Measurements from ENCODE around the gene GLE1. TPM values are rescaled to one million over a fixed set of nuclear protein-coding genes. Genes with fewer than 3 reads are reported as not detected.

The GLE1 gene
- total RNA-seq, 2 experiments from 2014 or later: 8.0 to 8.4 TPM

DNA sequence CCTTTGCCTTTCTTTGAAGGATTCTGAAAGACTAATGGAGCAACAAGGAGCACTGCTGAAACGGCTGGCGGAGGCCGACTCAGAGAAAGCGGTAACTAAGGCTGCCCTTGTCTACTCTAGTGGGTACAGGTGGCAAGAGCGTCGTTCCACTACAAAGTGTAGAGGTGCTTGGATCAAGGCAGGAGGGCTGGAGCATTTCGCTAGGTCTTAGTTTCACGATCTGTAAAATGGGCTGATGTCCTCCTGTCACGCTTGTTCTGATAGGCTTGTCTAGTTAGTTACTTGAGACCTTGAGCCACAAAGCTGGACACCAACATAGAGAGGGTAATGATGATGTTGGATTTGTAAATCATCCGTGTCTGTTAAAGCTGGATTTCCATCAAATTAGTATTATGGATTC lies 23.0 kb upstream of the GLE1 start:
- H3K27ac Mint-ChIP-seq: no peak overlapping the region
- POLR2A ChIA-PET: no interaction called here
- DNase-seq: no peak
- intact Hi-C loops (cut with DNase I, micrococcal nuclease): no loop called here
- peaks cover 67% of the 10 kb centered on the region for H3K36me3 ChIP-seq (ENCODE audit: insufficient read depth, low read length)
- H3K9me3 Mint-ChIP-seq: no peaks in the 10 kb centered on the region
- peaks cover 65% of the 10 kb centered on the region for H3K36me3 Mint-ChIP-seq (ENCODE audit: low read depth)
- TF ChIP-seq, protein P1, sequence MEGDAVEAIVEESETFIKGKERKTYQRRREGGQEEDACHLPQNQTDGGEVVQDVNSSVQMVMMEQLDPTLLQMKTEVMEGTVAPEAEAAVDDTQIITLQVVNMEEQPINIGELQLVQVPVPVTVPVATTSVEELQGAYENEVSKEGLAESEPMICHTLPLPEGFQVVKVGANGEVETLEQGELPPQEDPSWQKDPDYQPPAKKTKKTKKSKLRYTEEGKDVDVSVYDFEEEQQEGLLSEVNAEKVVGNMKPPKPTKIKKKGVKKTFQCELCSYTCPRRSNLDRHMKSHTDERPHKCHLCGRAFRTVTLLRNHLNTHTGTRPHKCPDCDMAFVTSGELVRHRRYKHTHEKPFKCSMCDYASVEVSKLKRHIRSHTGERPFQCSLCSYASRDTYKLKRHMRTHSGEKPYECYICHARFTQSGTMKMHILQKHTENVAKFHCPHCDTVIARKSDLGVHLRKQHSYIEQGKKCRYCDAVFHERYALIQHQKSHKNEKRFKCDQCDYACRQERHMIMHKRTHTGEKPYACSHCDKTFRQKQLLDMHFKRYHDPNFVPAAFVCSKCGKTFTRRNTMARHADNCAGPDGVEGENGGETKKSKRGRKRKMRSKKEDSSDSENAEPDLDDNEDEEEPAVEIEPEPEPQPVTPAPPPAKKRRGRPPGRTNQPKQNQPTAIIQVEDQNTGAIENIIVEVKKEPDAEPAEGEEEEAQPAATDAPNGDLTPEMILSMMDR (IDR thresholded peaks at IDR 0.05): no peak
- H3K4me3 ChIP-seq (ENCODE audit: low read length): no peak overlapping the region
- no peak for ATAC-seq (ENCODE audit: poor library complexity)
- no peak overlapping the region for H3K27ac ChIP-seq (ENCODE audit: low read depth in 1 of 2, low read length in 2 of 2)
- no peaks in the 10 kb centered on the region for H3K27me3 ChIP-seq (ENCODE audit: control insufficient read depth in 1 of 2, insufficient read depth in 2 of 2, low read length in 2 of 2)
- H3K4me1 ChIP-seq (ENCODE audit: insufficient read depth, low read length): no peaks in the 10 kb centered on the region
- CTCF ChIA-PET: no interaction called here
- no peaks in the 10 kb centered on the region for H3K4me1 Mint-ChIP-seq (ENCODE audit: low read depth)
- no peaks in the 10 kb centered on the region for H3K27me3 Mint-ChIP-seq
- H3K4me3 Mint-ChIP-seq: no peak overlapping the region
- H3K9me3 ChIP-seq (ENCODE audit: control insufficient read depth in 1 of 2, insufficient read depth in 1 of 2, low read length in 2 of 2): no peaks in the 10 kb centered on the region

GRCh38 chr9:128482186-128482585 lies 22.3 kb upstream of the GLE1 start:
- no peak overlapping the region for H3K4me3 ChIP-seq (ENCODE audit: low read length)
- ATAC-seq (ENCODE audit: poor library complexity) (no peak), DNase-seq (no peak)
- H3K4me1 ChIP-seq (ENCODE audit: insufficient read depth, low read length): no peaks in the 10 kb centered on the region
- POLR2A ChIA-PET: no interaction called here
- no peak overlapping the region for H3K27ac ChIP-seq (ENCODE audit: low read depth in 1 of 2, low read length in 2 of 2)
- intact Hi-C loops (cut with DNase I, micrococcal nuclease): no loop called here
- no peak overlapping the region for H3K4me3 Mint-ChIP-seq
- H3K27ac Mint-ChIP-seq: no peak overlapping the region
- CTCF ChIA-PET: no interaction called here
- no peaks in the 10 kb centered on the region for H3K9me3 Mint-ChIP-seq
- H3K27me3 Mint-ChIP-seq: no peaks in the 10 kb centered on the region
- H3K27me3 ChIP-seq (ENCODE audit: control insufficient read depth in 1 of 2, insufficient read depth in 2 of 2, low read length in 2 of 2): no peaks in the 10 kb centered on the region
- H3K36me3 Mint-ChIP-seq (ENCODE audit: low read depth): peaks cover 71% of the 10 kb centered on the region
- H3K36me3 ChIP-seq (ENCODE audit: insufficient read depth, low read length): peaks cover 73% of the 10 kb centered on the region
- TF ChIP-seq, protein P1 (IDR thresholded peaks at IDR 0.05): no peak
- H3K4me1 Mint-ChIP-seq (ENCODE audit: low read depth): no peaks in the 10 kb centered on the region
- no peaks in the 10 kb centered on the region for H3K9me3 ChIP-seq (ENCODE audit: control insufficient read depth in 1 of 2, insufficient read depth in 1 of 2, low read length in 2 of 2)

DNA sequence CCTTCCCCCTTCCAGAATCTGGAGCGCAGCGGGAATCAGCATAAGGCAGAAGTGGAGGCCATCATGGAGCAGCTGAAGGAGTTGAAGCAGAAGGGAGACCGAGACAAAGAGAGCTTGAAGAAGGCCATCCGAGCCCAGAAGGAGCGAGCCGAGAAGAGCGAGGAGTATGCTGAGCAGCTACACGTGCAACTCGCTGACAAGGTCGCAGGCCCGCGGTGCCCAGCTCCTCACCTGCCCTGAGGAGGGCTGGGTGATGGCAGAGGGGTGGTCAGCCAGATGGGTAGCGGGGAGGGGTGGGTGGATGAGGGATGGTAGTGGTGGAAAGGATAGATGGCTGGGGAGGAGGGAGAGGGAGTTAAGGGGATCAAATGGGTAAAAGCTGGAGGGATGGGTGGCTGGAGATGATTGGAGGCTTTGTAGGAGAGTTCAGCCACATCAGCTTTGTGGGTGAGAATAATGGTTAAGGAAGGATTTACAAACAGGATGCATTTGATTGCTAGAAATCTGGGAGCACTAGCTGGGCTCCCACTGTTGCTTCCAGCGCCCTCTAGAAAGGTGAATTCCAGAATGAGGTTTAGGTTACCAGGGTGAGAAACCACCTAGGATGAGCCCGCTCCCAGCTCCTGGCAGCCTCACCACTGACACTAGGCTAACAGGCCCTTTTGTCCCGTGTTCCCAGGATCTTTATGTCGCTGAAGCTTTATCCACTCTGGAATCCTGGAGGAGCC lies 19.7 kb upstream of the GLE1 start:
- no peaks in the 10 kb centered on the region for H3K27me3 Mint-ChIP-seq
- no peak overlapping the region for H3K27ac ChIP-seq (ENCODE audit: low read depth in 1 of 2, low read length in 2 of 2)
- H3K36me3 Mint-ChIP-seq (ENCODE audit: low read depth): peaks cover 72% of the 10 kb centered on the region
- CTCF ChIA-PET: no interaction called here
- intact Hi-C loops (cut with DNase I, micrococcal nuclease): no loop called here
- no peaks in the 10 kb centered on the region for H3K4me1 Mint-ChIP-seq (ENCODE audit: low read depth)
- no peak overlapping the region for H3K27ac Mint-ChIP-seq
- no peak for DNase-seq
- no peaks in the 10 kb centered on the region for H3K27me3 ChIP-seq (ENCODE audit: control insufficient read depth in 1 of 2, insufficient read depth in 2 of 2, low read length in 2 of 2)
- no peaks in the 10 kb centered on the region for H3K9me3 Mint-ChIP-seq
- no peaks in the 10 kb centered on the region for H3K4me1 ChIP-seq (ENCODE audit: insufficient read depth, low read length)
- H3K4me3 Mint-ChIP-seq: no peak overlapping the region
- POLR2A ChIA-PET: no interaction called here
- H3K36me3 ChIP-seq (ENCODE audit: insufficient read depth, low read length): peaks cover 72% of the 10 kb centered on the region
- ATAC-seq (ENCODE audit: poor library complexity): no peak
- TF ChIP-seq, protein P1 (IDR thresholded peaks at IDR 0.05): no peak
- no peak overlapping the region for H3K4me3 ChIP-seq (ENCODE audit: low read length)
- no peaks in the 10 kb centered on the region for H3K9me3 ChIP-seq (ENCODE audit: control insufficient read depth in 1 of 2, insufficient read depth in 1 of 2, low read length in 2 of 2)

Measured in CD4-positive, alpha-beta T cell (primary cell).